AG04450 (cell line): ENCODE data around the gene PUM2. TPM values are rescaled to one million over a fixed set of nuclear protein-coding genes. Genes with fewer than 3 reads are reported as not detected.
A peak's percentile ranks its signal among the peaks of the same experiment; 100 is the strongest.

Experiments
- CTCF ChIA-PET: fragments of 300-600, 350-600 bp; formaldehyde crosslinking; extraction: SDS; loops from one replicate; lab custom pipeline; 2022; ENCODE audit warnings: antibody characterized with exemption, inconsistent platforms; lab: Charles Lee
- POLR2A ChIA-PET: fragments of 350-600 bp; formaldehyde crosslinking; extraction: SDS; loops from one replicate; lab custom pipeline; 2021; ENCODE audit warnings: antibody characterized with exemption, inconsistent platforms; lab: Yijun Ruan, JAX
- DNase-seq: peaks from one replicate; pipeline ENCODE4 v3.0.0-alpha.2; 2011; ENCODE audit warnings: low read depth, low spot score
- H3K27ac ChIP-seq: one replicate; pipeline ENCODE4 v1.5.1; 2012; ENCODE audit warnings: low read depth, low read length, control low read depth
- H3K27me3 ChIP-seq: one replicate; pipeline ENCODE4 v1.6.0; 2012; ENCODE audit warnings: low read length; ENCODE audit not compliant: control insufficient read depth, insufficient read depth
- H3K4me3 ChIP-seq: 2 replicates; pipeline ENCODE4 v1.5.1; 2011; ENCODE audit warnings: mild to moderate bottlenecking, low read depth, low read length, control low read depth
- H3K9me3 ChIP-seq: 2 replicates; pipeline ENCODE4 v1.5.1; 2012; ENCODE audit warnings: low read length; ENCODE audit not compliant: control insufficient read depth, insufficient read depth
- polyA plus RNA-seq: library from polyadenylated mRNA; depleted of rRNA; stranded (reverse); fragments of >200 nt; gene quantifications from 2 replicates; pipeline ENCODE4 v1.2.3, GENCODE V29; 2011
- TF ChIP-seq, protein P1 (sequence below): IDR thresholded peaks from 2 replicates; pipeline ENCODE4 v1.5.1; 2011; ENCODE audit warnings: low read depth, low read length, control low read depth, inconsistent platforms

The PUM2 gene
- polyA plus RNA-seq, 1 experiment: 53.7 TPM

DNA sequence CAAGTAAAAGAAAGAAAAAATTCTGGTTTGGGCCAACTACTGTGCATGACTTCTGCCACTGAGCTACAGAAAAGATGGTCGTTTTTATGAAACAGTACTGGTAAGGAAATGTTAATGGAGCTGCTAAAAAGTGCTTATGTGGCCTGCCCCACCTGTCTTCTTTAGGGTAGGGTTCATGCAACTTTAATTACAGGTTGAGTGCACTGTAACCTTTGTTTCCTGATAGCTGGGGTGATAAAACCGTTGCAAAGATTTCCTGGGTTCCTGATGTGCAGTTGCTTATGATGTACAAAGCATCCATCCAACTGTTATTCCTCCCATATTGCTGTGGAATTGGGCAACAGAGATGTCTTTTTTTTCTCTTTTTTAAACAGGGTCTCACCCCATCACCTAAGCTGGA, 34.3 kb upstream of the PUM2 start:
- CTCF ChIA-PET: interaction anchor here (0.7 to 3.0 kb wide), 4 partner anchors 26 to 258 kb away, joined by 4 to 14 read pairs (median 10); no protein-coding TSS in a partner anchor
- Histone ChIP-seq H3K4me3 (no peak overlapping the region), H3K9me3 (no peaks in the 10 kb centered on the region), H3K27ac (no peak overlapping the region), H3K27me3 (peaks cover 10% of the 10 kb centered on the region)
- no peak for DNase-seq
- POLR2A ChIA-PET: interaction anchor here (1.2 kb wide), 1 partner anchor 62 kb away, joined by 5 read pairs; the partner anchor contains the start of gene RHOB
- TF ChIP-seq, protein P1, sequence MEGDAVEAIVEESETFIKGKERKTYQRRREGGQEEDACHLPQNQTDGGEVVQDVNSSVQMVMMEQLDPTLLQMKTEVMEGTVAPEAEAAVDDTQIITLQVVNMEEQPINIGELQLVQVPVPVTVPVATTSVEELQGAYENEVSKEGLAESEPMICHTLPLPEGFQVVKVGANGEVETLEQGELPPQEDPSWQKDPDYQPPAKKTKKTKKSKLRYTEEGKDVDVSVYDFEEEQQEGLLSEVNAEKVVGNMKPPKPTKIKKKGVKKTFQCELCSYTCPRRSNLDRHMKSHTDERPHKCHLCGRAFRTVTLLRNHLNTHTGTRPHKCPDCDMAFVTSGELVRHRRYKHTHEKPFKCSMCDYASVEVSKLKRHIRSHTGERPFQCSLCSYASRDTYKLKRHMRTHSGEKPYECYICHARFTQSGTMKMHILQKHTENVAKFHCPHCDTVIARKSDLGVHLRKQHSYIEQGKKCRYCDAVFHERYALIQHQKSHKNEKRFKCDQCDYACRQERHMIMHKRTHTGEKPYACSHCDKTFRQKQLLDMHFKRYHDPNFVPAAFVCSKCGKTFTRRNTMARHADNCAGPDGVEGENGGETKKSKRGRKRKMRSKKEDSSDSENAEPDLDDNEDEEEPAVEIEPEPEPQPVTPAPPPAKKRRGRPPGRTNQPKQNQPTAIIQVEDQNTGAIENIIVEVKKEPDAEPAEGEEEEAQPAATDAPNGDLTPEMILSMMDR: no peak

DNA sequence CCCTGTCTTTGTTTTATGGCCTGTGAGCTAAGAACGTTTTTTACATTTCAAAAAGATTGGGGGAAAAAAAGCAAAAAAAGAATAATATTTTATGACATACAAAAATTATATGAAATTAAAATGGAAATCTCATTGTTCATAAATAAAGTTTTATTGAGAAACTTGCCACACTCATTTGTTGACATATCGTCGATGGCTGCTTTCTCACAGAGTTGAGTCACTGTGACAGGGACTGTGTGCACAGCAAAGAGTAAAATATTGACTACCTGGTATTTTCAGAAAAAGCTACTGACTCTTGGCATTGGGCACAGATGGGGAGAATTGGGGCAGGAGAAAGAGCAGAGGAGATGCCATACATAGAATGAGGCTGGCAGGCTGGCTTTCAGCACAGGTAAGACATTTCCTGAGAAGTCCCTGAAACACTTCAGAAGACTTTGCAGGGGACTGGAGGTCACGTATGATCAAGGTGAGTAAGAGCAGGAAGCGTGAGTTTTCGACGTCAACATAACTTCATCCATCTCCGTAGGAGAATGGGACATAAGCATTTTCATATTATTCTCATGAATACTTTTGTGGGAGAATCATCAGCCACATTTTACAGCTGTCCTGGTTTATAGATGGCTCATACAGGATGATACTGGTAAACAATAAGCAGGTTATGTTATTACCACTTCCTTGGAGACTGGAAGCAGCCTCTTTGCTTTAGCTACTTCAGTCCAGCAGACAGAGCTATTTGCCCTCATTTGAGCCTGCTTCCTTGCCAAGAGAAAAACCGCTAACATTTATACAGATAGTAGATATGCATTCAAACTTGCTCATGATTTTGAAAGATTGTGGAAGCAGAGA, 32.5 kb upstream of the PUM2 start:
- Histone ChIP-seq H3K27me3 (peaks cover 2% of the 10 kb centered on the region), H3K9me3 (no peaks in the 10 kb centered on the region), H3K4me3 (no peak overlapping the region), H3K27ac (peak overlapping the region; percentile 79)
- peak; percentile 50 for DNase-seq
- POLR2A ChIA-PET: interaction anchor here (1.0 to 1.5 kb wide), 2 partner anchors 36 to 64 kb away, joined by 6 to 12 read pairs; partner anchors contain the start of gene RHOB
- TF ChIP-seq, protein P1: peak; percentile 19; the same call in 1 of the 2 replicates
- CTCF ChIA-PET: interaction anchor here (0.6 to 4.2 kb wide), 10 partner anchors 13 to 268 kb away, joined by 3 to 35 read pairs (median 4); partner anchors contain the start of gene HS1BP3

DNA sequence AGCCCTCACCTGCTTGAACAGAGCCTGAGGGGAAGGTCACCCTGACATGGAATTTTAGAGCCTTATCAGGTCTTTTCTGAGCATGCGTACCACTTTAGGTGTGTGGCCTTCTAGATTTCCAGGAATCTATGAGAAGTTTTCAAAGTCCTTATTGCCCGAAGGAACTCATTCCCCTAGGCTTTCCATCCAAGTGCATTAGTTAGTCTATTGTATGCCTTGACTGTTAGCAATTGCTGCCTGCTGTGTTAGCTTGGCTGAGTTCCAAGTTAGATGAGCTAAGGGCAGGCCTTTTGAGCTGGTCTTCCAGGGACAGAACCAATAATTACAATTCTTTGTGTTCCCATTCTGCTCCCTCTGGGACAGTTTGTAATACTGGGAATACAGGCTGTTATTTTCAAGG, 30.8 kb upstream of the PUM2 start:
- CTCF ChIA-PET: interaction anchor here (1.2 to 5.2 kb wide), 8 partner anchors 14 to 261 kb away, joined by 4 to 59 read pairs (median 11); no protein-coding TSS in a partner anchor
- Histone ChIP-seq H3K27me3 (no peaks in the 10 kb centered on the region), H3K27ac (no peak overlapping the region), H3K9me3 (no peaks in the 10 kb centered on the region), H3K4me3 (no peak overlapping the region)
- no peak for DNase-seq
- POLR2A ChIA-PET: interaction anchor here (0.8 kb wide), 1 partner anchor 66 kb away, joined by 3 read pairs; the partner anchor contains the start of gene RHOB
- TF ChIP-seq, protein P1: no peak

DNA sequence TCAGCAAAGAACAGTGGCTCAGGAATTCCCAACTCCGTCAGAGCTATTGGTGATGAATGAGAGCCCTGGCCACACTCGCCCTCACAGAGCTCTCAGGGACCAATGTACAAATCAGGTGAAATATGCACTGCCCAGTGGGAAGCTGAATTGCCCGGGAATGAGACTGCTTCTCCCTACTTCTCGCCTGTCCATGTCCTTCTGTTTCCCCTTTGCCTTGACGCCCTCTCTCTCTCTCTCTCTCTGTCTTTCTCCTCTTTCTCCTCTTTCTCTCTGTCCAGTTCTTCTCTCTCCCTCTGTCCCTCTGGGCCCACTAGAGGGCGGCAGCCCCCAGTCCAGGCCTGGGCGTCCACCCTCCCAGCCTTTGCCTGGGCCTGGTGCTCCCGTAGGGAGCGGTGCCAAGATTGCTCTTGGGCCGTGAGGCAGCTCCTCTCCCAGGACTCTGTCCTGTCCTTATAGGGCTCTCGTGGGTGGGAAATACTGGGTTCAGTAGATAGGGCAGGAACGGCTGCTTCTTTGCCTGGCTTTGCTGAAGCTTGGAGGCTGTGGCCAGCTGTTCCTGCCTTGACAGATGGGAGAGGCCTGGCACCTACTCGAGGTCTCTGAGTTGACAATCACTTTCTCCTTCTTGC, 28.4 kb upstream of the PUM2 start:
- Histone ChIP-seq H3K4me3 (no peak overlapping the region), H3K27me3 (peaks cover 2% of the 10 kb centered on the region), H3K9me3 (no peaks in the 10 kb centered on the region), H3K27ac (peak overlapping the region; percentile 31)
- DNase-seq: peak; percentile 72
- TF ChIP-seq, protein P1: peak; percentile 93
- POLR2A ChIA-PET: interaction anchor here (1.0 to 3.7 kb wide), 3 partner anchors 26 to 255 kb away, joined by 4 to 30 read pairs (median 4); partner anchors contain the start of gene RHOB
- CTCF ChIA-PET: interaction anchor here (0.6 to 5.2 kb wide), 32 partner anchors 9 to 272 kb away, joined by 3 to 59 read pairs (median 6); partner anchors contain the start of genes HS1BP3 and RHOB
